H1 (cell line): ENCODE results near the gene RAP1B. TPM values are rescaled to one million over a fixed set of nuclear protein-coding genes. Genes with fewer than 3 reads are reported as not detected.

Experiments
- CTCF ChIA-PET: fragments of 300-600 bp; sonication (Branson Sonifier 250); formaldehyde crosslinking; loops from one replicate; lab custom pipeline; 2021; ENCODE audit not compliant: partially characterized antibody; lab: Charles Lee
- POLR2A ChIA-PET: fragments of 300-600 bp; sonication (Branson Sonifier 250); formaldehyde crosslinking; loops from one replicate; lab custom pipeline; 2021; ENCODE audit warnings: inconsistent platforms; ENCODE audit not compliant: partially characterized antibody; lab: Charles Lee
- DNase-seq, 2 experiments: peaks; one replicate each; pipeline versions ENCODE4 v3.0.0 to v3.0.0-alpha.2; 2010 to 2022; ENCODE audit warnings: low spot score in 2 of 2, low read depth in 1 of 2, mixed read lengths in 1 of 2
- FAIRE-seq: peaks from 2 replicates; lab custom pipeline; 2011; peaks lifted over from hg19 to GRCh38; lab: Jason Lieb, UNC
- H2AFZ ChIP-seq: 2 replicates; pipeline ENCODE4 v1.8.1; 2012; ENCODE audit warnings: low read length, inconsistent platforms
- H2AK5ac ChIP-seq: 2 replicates; pipeline ENCODE4 v1.6.1; 2013; ENCODE audit warnings: low read depth, low read length
- H2BK120ac ChIP-seq: replicated peaks from 2 replicates; pipeline ENCODE3; 2013; ENCODE audit warnings: low read depth, low read length, inconsistent platforms
- H2BK12ac ChIP-seq: 2 replicates; pipeline ENCODE4 v1.6.1; 2013; ENCODE audit warnings: low read depth, low read length
- H2BK15ac ChIP-seq: 2 replicates; pipeline ENCODE4 v1.6.1; 2013; ENCODE audit warnings: low read length
- H2BK20ac ChIP-seq: 2 replicates; pipeline ENCODE4 v1.6.1; 2013; ENCODE audit warnings: low read length
- H2BK5ac ChIP-seq: 2 replicates; pipeline ENCODE4 v1.6.1; 2013; ENCODE audit warnings: low read depth, low read length
- H3K14ac ChIP-seq: 2 replicates; pipeline ENCODE4 v1.6.1; 2013; ENCODE audit warnings: inconsistent platforms; ENCODE audit not compliant: insufficient read length
- H3K18ac ChIP-seq: 2 replicates; pipeline ENCODE4 v1.6.1; 2013; ENCODE audit warnings: low read length; ENCODE audit errors: extremely low read depth
- H3K23ac ChIP-seq: 2 replicates; pipeline ENCODE4 v1.6.1; 2013; ENCODE audit warnings: inconsistent platforms; ENCODE audit not compliant: insufficient read length
- H3K23me2 ChIP-seq: 2 replicates; pipeline ENCODE4 v1.6.1; 2013; ENCODE audit warnings: low read depth, low read length
- H3K27ac ChIP-seq: 2 replicates; pipeline ENCODE4 v1.6.1; 2011; ENCODE audit warnings: low read depth, low read length, inconsistent platforms
- H3K27me3 ChIP-seq, 4 experiments: replicated peaks in 1 of 4; 1 replicate in 1 of 4; 2 replicates in 3 of 4; pipeline versions ENCODE4 v1.6.1 to v1.8.1; 2011 to 2013; ENCODE audit warnings: low read length in 3 of 4, mild to moderate bottlenecking in 3 of 4, inconsistent platforms in 2 of 4, mixed read lengths in 2 of 4, moderate library complexity in 1 of 4; ENCODE audit not compliant: control insufficient read depth in 3 of 4, insufficient read depth in 3 of 4; ENCODE audit errors: extremely low read depth in 1 of 4
- H3K36me3 ChIP-seq, 4 experiments: 2 replicates each; pipeline versions ENCODE4 v1.6.1 to v1.8.1; 2011 to 2013; ENCODE audit warnings: mild to moderate bottlenecking in 4 of 4, low read length in 3 of 4, moderate library complexity in 2 of 4, control low read depth in 1 of 4, inconsistent platforms in 1 of 4; ENCODE audit not compliant: insufficient read depth in 4 of 4, control insufficient read depth in 2 of 4
- H3K4ac ChIP-seq: replicated peaks from 2 replicates; pipeline ENCODE3; 2013; ENCODE audit warnings: low read length, low read depth, mixed read lengths, inconsistent platforms; ENCODE audit not compliant: insufficient read length
- H3K4me1 ChIP-seq, 4 experiments: replicated peaks in 1 of 4; 1 replicate in 1 of 4; 2 replicates in 3 of 4; pipeline versions ENCODE4 v1.6.1 to v1.8.1; 2011 to 2013; ENCODE audit warnings: low read length in 3 of 4, inconsistent platforms in 2 of 4, mixed read lengths in 1 of 4; ENCODE audit not compliant: insufficient read depth in 4 of 4, control insufficient read depth in 3 of 4
- H3K4me2 ChIP-seq, 2 experiments: 2 replicates each; pipeline versions ENCODE4 v1.6.1 to v1.8.1; 2011 to 2013; ENCODE audit warnings: low read depth in 2 of 2, low read length in 2 of 2, control low read depth in 1 of 2, inconsistent platforms in 1 of 2, mild to moderate bottlenecking in 1 of 2; ENCODE audit not compliant: insufficient read depth in 1 of 2
- H3K4me3 ChIP-seq, 4 experiments: fragments of 200-600, 300-600 bp in 1 of 4; sonication (generic), shearing (Covaris generic), sonication (Bioruptor Twin) in 1 of 4; 2 replicates each; pipeline versions ENCODE4 v1.5.1 to v1.8.1; 2011 to 2016; ENCODE audit warnings: low read length in 4 of 4, low read depth in 3 of 4, control low read depth in 2 of 4, inconsistent platforms in 2 of 4, mild to moderate bottlenecking in 2 of 4, mixed read lengths in 1 of 4, moderate library complexity in 1 of 4; ENCODE audit not compliant: insufficient read depth in 2 of 4; ENCODE audit errors: extremely low read depth in 1 of 4
- H3K56ac ChIP-seq: replicated peaks from 2 replicates; pipeline ENCODE3; 2013; ENCODE audit warnings: low read depth, mild to moderate bottlenecking, mixed read lengths, low read length, inconsistent platforms; ENCODE audit not compliant: insufficient read length
- H3K79me1 ChIP-seq: 2 replicates; pipeline ENCODE4 v1.6.1; 2013; ENCODE audit warnings: low read depth, low read length, control low read depth
- H3K79me2 ChIP-seq, 2 experiments: 2 replicates each; pipeline versions ENCODE4 v1.6.1 to v1.8.1; 2012 to 2013; ENCODE audit warnings: low read length in 2 of 2, mild to moderate bottlenecking in 2 of 2, inconsistent platforms in 1 of 2; ENCODE audit not compliant: insufficient read depth in 2 of 2, control insufficient read depth in 1 of 2
- H3K9ac ChIP-seq, 4 experiments: replicated peaks in 1 of 4; 1 replicate in 1 of 4; 2 replicates in 3 of 4; pipeline versions ENCODE4 v1.6.1 to v1.8.1; 2011 to 2013; ENCODE audit warnings: low read depth in 3 of 4, low read length in 3 of 4, control low read depth in 2 of 4, mild to moderate bottlenecking in 2 of 4, moderate library complexity in 2 of 4, inconsistent platforms in 1 of 4; ENCODE audit errors: extremely low read depth in 1 of 4
- H3K9me3 ChIP-seq, 2 experiments: 2 replicates each; pipeline versions ENCODE4 v1.6.1 to v1.8.1; 2012 to 2013; ENCODE audit warnings: mild to moderate bottlenecking in 2 of 2, moderate library complexity in 2 of 2, control low read depth in 1 of 2, inconsistent platforms in 1 of 2, low read depth in 1 of 2, low read length in 1 of 2, mixed read lengths in 1 of 2; ENCODE audit not compliant: insufficient read depth in 2 of 2
- H4K20me1 ChIP-seq, 2 experiments: replicated peaks in 1 of 2; 2 replicates each; pipeline versions ENCODE3 to v1.8.1; 2011 to 2013; ENCODE audit warnings: inconsistent platforms in 2 of 2, low read length in 2 of 2, mild to moderate bottlenecking in 1 of 2; ENCODE audit not compliant: insufficient read depth in 2 of 2, control insufficient read depth in 1 of 2
- H4K5ac ChIP-seq: 2 replicates; pipeline ENCODE4 v1.6.1; 2013; ENCODE audit warnings: low read length, low read depth, mixed read lengths, inconsistent platforms; ENCODE audit not compliant: insufficient read length
- H4K8ac ChIP-seq: 2 replicates; pipeline ENCODE4 v1.8.0; 2013; ENCODE audit warnings: mild to moderate bottlenecking, moderate library complexity, low read length, inconsistent platforms; ENCODE audit not compliant: insufficient read depth; ENCODE audit errors: extremely low read depth
- H4K91ac ChIP-seq: replicated peaks from 2 replicates; pipeline ENCODE3; 2013; ENCODE audit warnings: low read length, mixed read lengths, inconsistent platforms; ENCODE audit not compliant: insufficient read length
- CBX5 ChIP-seq: fragments of 300-800, 300-1000 bp; sonication (generic); IDR thresholded peaks from 2 replicates; pipeline ENCODE4 v1.7.1; 2016; ENCODE audit warnings: antibody characterized with exemption, low read length, low read depth
- CEBPB ChIP-seq: IDR thresholded peaks from 2 replicates; pipeline ENCODE4 v1.6.1; 2012; ENCODE audit warnings: low read depth, low read length
- CREB1 ChIP-seq: IDR thresholded peaks from 2 replicates; pipeline ENCODE4 v1.6.1; 2012; ENCODE audit warnings: inconsistent platforms
- EZH2 ChIP-seq: fragments of 200-600 bp; sonication (generic); IDR thresholded peaks from 2 replicates; pipeline ENCODE4 v1.7.1; 2012; ENCODE audit warnings: low read depth, mild to moderate bottlenecking, moderate library complexity, low read length, inconsistent platforms; ENCODE audit not compliant: severe bottlenecking
- FOSL1 ChIP-seq: IDR thresholded peaks from 2 replicates; pipeline ENCODE4 v1.6.1; 2011; ENCODE audit warnings: mild to moderate bottlenecking, low read depth, low read length, moderate library complexity; ENCODE audit not compliant: insufficient read depth
- GTF2F1 ChIP-seq: IDR thresholded peaks from 2 replicates; pipeline ENCODE4 v1.6.1; 2012; ENCODE audit warnings: low read depth, low read length, improper control_type of control experiment, borderline replicate concordance
- JUND ChIP-seq: IDR thresholded peaks from 2 replicates; pipeline ENCODE4 v1.6.1; 2011; ENCODE audit warnings: mild to moderate bottlenecking, improper control_type of control experiment, low read length
- KDM1A ChIP-seq: fragments of 200-600, 300-600 bp; sonication (generic); IDR thresholded peaks from 2 replicates; pipeline ENCODE4 v1.7.1; 2016; ENCODE audit warnings: mild to moderate bottlenecking, low read length, borderline replicate concordance
- MAFK ChIP-seq: IDR thresholded peaks from 2 replicates; pipeline ENCODE4 v1.6.1; 2012; ENCODE audit warnings: low read depth, mild to moderate bottlenecking, improper control_type of control experiment, low read length
- NANOG ChIP-seq: IDR thresholded peaks from 2 replicates; pipeline ENCODE4 v1.6.1; 2011; ENCODE audit warnings: low read length, low read depth, mild to moderate bottlenecking, inconsistent platforms; ENCODE audit not compliant: insufficient read depth, poor library complexity, severe bottlenecking
- SIRT6 ChIP-seq: IDR thresholded peaks from one replicate; pipeline ENCODE4 v1.7.1; 2012; ENCODE audit warnings: low read length, inconsistent platforms
- ZNF274 ChIP-seq: IDR thresholded peaks from 2 replicates; pipeline ENCODE4 v1.7.0; 2012; ENCODE audit warnings: low read length, borderline replicate concordance; ENCODE audit errors: extremely low read depth
- WGBS, 2 experiments: shearing (Covaris generic) in 1 of 2; methylation state at CpG; one replicate each; pipeline versions ENCODE4 v1.1.6 to v1.1.7; 2013 to 2015; ENCODE audit warnings: low lambda C conversion rate in 2 of 2, mixed read lengths in 2 of 2, inconsistent platforms in 1 of 2, low coverage in 1 of 2, missing lambda C conversion rate in 1 of 2; ENCODE audit not compliant: insufficient replicate concordance in 2 of 2, insufficient coverage in 1 of 2, insufficient read length in 1 of 2; ENCODE audit errors: extremely low coverage in 1 of 2, missing lambda C conversion rate in 1 of 2; 5-methylcytosine and 5-hydroxymethylcytosine counted together
- polyA plus RNA-seq, 7 experiments: library from polyadenylated mRNA; depleted of rRNA in 3 of 7; stranded (reverse) in 5 of 7; unstranded in 2 of 7; fragments of >200 nt in 5 of 7; fragments of 200-250 nt in 2 of 7; gene quantifications; 1 replicate in 5 of 7; 2 replicates in 1 of 7; 4 replicates in 1 of 7; pipeline versions ENCODE4 v1.2.1 to v1.2.3, GENCODE V29; 2011 to 2013; ENCODE audit warnings: missing spikeins in 2 of 7, mixed read lengths in 2 of 7
- total RNA-seq: library from RNA; stranded (reverse); fragmentation: NEBNext Ultra II Directional; extraction: Animal tissue kit (Norgen Biotek cat#: 25700); gene quantifications from 2 replicates; pipeline ENCODE4 v1.2.1, GENCODE V29; 2021

Gene RAP1B
- total and polyA plus RNA-seq, 2 of the 8 experiments (the other 6 are each of a cell fraction or from before 2014, with no cell fraction given): 61.4 to 112 TPM

GRCh38 chr12:68633614-68634558 lies 23.2 kb downstream of the RAP1B start:
- H3K27ac ChIP-seq: no peak overlapping the region
- WGBS, 2 experiments: 86% methylated on average over 9 of the region's 9 CpGs; no CpG with 5 or more reads in 1 of the 2 experiments

More at GRCh38 chr12:68633614-68634558, 23.2 kb downstream of the RAP1B start:
- Histone ChIP-seq H3K23ac (no peak overlapping the region), H3K36me3 (no peaks in the 10 kb centered on the region; a peak in 1 of 8 replicates), H3K9me3 (no peaks in the 10 kb centered on the region), H3K4me2 (no peak overlapping the region), H4K5ac (no peak overlapping the region), H3K27me3 (no peaks in the 10 kb centered on the region), H3K79me2 (peaks cover 0 to 92% of the 10 kb centered on the region in 2 experiments; a peak in 2 of 4 replicates), H2BK15ac (no peak overlapping the region), H2BK12ac (no peak overlapping the region), H3K4me1 (no peaks in the 10 kb centered on the region), H4K8ac (no peak overlapping the region), H3K23me2 (no peaks in the 10 kb centered on the region), H2BK120ac (no peak overlapping the region), H3K14ac (no peak overlapping the region), H2AFZ (no peak overlapping the region), H3K4me3 (no peak overlapping the region), H3K9ac (no peak overlapping the region), H4K91ac (no peak overlapping the region), H3K79me1 (0 out of 2 replicates have a peak, but pooled peaks cover 3% of the 10 kb centered on the region), H3K56ac (no peak overlapping the region), H3K18ac (no peak overlapping the region), H2BK20ac (no peak overlapping the region), H3K4ac (no peak overlapping the region), H2AK5ac (no peak overlapping the region), H2BK5ac (no peak overlapping the region), H4K20me1 (peaks cover 2 to 6% of the 10 kb centered on the region in 2 experiments)
- DNase-seq (no peak), FAIRE-seq (no peak)
- CTCF ChIA-PET: no interaction called here
- POLR2A ChIA-PET: no interaction called here
- TF ChIP-seq CBX5 (no peak), SIRT6 (no peak), CREB1 (no peak), ZNF274 (no peak), KDM1A (no peak), GTF2F1 (no peak), EZH2 (no peak), MAFK (no peak), JUND (no peak), CEBPB (no peak), NANOG (no peak), FOSL1 (no peak)
